GM18907 (cell line): ENCODE results near the gene ZNF57.
"Not testable (repeated sequence)": the region's sequence is repeated elsewhere in the genome, so short reads cannot be mapped to it uniquely, and the experiment has no call there.

ENCODE experiments used
- ATAC-seq: cut with Tn5 transposase; IDR thresholded peaks from one replicate; pipeline ENCODE4 v1.9.1; 2021; ENCODE audit warnings: mild to moderate bottlenecking, moderate library complexity; ENCODE audit not compliant: unreplicated experiment

The ZNF57 gene

DNA sequence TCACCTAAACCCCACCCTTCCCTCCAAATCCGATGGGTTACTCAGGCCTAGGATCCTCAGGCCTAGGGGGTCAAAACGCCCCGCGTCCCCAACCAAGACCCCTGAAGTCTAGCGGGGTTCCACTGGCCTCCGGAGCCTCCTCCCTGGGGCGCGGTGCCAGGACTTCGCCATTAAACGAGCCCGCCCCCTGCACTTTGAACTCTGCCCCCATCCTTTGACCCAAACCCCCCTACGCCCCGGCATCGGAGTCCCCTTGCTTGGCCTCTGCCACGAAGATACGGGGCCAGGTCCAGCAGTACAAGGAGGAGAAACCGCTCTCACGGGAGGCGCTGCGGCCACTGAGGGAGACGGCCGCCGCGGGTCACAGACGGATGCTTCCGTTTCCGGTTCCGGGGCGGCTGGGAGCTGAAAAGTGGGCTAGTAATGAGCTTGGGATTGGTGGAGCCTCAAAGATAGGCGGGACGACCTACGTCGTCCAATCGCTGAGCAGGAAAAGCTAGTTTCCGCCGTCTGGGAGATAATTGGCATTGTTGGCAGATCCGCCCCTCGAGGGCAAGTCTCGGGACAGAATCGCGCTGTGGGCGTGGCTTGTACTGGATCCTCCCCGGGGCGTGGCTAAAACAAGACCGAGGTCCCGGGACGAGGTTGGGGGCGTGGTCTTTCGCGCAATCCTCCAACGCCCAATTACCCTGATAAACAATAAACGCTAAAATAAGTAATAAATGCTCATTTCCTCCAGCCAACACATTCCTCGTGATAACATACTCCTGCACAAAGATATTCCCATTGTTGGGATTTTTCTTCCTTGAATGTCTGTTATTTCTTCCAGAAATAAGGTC, 49.8 kb downstream of the ZNF57 start:
- peak; percentile 95 for ATAC-seq

DNA sequence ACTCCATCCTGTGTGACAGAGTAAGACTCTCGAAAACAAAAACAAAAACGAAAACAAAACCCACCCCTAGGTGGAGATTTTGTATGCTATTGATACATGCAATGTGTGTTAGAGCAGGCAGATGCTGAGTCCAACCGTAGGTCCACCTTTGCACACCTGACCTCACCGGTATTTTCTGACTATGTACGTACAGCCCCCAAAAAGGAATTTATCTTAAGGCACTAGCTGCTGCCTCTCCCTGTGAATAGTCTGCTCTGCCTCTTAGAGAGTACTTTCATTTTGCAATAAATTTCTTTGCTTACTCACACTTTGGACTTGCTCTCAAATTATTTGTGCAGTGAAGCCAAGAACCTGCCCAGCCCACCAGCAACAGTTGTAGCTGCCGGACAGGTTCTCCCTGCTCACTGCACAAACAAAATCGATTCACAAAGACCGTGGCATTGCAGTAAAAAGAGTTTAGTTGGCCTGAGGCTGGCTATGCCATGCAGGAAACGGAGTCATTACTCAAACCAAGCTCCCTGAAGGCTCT, 52.3 kb downstream of the ZNF57 start:
- no peak for ATAC-seq

DNA sequence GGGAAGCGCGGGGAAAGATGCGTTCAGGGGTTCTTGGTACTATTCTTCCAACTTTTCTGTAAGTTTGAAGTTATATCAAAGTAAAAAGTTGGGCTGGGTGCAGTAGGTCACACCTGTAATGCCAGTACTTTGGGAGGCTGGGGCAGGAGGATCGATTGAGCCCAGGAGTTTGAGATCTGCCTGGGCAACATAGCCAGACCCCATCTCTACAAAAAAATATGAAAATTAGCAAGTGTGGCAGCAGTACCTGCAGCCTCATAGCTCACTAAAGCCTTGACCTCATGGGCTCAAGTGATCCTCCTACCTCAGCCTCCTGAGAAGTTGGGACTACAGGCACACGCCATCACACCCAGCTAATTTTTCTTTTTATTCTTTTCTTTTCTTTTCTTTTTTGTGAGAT, 56.4 kb downstream of the ZNF57 start:
- ATAC-seq: no peak

DNA sequence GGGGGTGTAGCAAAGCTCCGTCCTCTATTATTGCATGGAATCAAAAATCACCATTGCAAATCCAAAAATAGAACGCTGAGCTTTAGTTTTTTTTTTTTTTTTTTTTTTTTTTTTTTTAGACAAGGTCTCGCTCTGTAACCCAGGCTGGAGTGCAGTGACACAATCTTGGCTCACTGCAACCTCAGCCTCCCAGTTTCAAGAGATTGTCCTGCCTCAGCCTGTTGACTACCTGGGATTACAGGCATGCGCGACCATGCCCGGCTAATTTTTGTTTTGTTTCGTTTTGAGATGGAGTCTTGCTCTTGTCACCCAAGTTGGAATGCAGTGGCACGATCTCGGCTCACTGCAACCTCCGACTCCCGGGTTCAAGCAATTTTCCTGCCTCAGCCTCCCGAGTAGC, 59.4 kb downstream of the ZNF57 start:
- no peak for ATAC-seq

DNA sequence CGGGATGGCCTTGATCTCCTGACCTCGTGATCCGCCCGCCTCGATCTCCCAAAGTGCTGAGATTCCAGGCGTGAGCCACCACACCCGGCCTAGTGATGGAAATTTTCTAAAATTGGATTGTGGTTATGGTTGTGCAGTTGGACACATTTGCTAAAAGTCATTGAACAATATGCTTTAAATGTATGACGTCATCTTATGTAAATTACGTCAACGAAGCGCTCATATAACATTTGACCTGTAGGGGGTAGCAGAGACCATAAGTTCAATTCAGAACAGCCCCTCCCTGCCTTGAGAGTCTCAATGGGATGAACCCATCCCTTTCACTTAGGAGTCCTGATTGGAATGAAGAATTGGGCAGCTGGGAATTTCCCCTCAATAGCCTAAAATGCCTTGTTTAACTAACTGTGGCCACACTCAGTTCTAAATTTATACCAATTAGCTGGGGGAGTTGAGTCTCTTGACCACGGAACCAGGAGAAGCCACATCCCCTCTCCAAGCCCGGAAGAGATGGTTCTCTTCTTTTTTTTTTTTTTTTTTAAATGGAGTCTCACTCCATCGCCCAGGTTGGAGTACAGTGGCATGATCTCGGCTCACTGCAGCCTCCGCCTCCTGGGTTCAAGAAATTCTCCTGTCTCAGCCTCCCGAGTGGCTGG, 61.4 kb downstream of the ZNF57 start:
- no peak for ATAC-seq

DNA sequence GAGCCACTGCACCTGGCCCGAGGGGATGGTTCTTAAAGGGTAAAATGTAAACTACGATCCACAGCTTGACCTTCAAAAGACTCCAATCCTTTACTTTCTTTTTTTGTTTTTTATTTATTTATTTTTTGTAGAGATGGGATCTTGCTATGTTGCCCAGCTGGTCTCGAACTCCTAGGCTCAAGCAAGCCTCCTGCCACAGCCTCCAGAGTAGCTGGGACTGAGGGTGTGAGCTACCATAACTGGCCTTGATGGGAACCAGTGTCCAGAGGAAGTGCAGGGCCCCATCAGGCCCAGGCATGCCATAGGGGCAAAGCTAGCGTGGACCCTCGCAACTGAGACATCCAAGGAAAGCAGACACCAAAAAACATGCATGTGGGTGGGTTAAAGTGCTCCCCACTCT, 62.4 kb downstream of the ZNF57 start:
- no peak for ATAC-seq

DNA sequence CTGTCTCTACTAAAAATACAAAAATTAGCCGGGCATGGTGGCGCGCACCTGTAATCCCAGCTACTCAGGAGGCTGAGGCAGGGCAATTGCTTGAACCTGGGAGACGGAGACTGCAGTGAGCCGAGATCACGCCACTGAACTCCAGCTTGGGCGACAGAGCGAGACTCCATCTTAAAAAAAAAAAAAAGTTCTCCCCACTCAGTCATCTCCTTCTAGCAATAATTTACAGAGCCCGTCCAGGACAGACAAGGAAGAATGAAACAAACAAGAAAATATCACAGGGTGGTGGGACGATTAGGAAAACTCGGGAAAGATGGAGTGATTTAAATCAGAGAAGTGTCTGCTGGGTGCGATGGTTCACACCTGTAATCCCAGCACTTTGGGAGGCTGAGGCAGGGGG, 62.9 kb downstream of the ZNF57 start:
- ATAC-seq: not testable (repeated sequence)

DNA sequence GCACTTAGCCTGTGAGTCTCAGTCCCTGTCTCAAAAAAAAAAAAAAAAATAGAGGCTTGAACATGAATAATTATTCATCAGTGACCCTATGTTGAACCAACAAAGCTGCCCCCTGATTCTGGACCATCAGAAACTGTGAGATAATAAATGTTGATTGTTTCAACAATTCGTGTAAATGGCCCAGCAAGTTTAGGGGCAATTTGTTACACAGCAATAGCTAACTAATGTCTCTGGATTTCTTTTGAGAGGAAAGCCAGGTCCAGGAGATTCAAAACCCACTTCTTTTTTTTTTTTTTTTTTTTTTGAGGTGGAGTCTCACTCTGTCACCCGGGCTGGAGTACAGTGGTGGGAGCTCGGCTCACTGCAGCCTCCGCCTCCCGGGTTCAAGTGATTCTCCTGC, 64.1 kb downstream of the ZNF57 start:
- no peak for ATAC-seq

DNA sequence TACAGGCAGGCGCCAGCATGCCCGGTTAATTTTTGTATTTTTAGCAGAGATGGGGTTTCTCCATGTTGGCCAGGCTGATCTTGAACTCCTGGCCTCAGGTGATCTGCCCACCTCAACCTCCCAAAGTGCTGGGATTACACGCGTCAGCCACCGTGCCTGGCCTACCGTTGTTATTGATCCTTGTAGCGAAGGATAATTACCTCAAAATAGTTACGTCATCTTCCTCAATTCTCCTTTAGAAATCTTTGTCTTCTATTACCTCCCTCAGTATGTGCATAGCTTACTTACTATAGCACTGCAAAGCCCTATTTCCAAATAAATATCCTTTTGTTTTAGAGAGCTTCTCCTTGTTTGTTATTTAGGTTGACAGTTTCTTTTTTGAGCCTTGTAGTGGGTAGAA, 67.2 kb downstream of the ZNF57 start:
- no peak for ATAC-seq
